ENCODE data around the gene CYP11A1.

Gene CYP11A1
- 0 reads per million in 3 donors for total RNA-seq

GRCh38 chr15:74367296-74367854 is at the start of gene CYP11A1:
Gene CYP11A1 (minus strand): TSS chr15:74367646. CDS start chr15:74367585, 61 bp downstream.
- no peaks in the 10 kb centered on the region for H3K36me3 ChIP-seq (ENCODE audit: control insufficient read depth, insufficient read depth, low read length)
- H3K27ac ChIP-seq (ENCODE audit: insufficient read depth, low read length, poor library complexity, severe bottlenecking): no peak within 1 kb of the TSS
- H3K4me1 ChIP-seq (ENCODE audit: control insufficient read depth, insufficient read depth, low read length, poor library complexity, severe bottlenecking): peaks cover 3% of the 10 kb centered on the region
- no peak for DNase-seq
- H3K27me3 ChIP-seq (replicated peaks; ENCODE audit: control insufficient read depth, insufficient read depth, low read length, poor library complexity, severe bottlenecking): peaks cover 29% of the 10 kb centered on the region
- no peak within 1 kb of the TSS for H3K4me3 ChIP-seq (ENCODE audit: insufficient read depth, low read depth, low read length, poor library complexity, severe bottlenecking)
- H3K9me3 ChIP-seq (ENCODE audit: control insufficient read depth, low read length): no peaks in the 10 kb centered on the region

DNA sequence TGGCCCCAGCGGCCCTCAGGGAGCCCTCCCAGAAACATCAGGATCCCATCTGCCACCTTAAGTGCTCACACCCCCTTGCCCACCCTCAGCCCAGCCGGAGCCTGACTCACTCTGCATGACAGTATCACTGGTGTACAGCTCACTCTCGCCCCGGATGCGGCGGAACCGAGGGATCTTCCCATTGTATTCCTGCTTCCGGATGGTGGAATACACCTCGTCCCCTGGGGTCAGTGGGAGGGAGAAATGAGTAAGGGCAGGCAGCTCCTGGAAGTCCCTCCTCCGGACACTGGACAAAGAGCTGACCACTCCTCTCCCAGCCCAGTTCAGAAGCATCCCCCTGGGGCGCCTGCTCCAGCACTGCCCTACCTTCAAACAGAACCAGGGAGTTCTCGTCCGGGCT is 49.8 kb upstream of the CYP11A1 start:
- DNase-seq: no peak
- H3K4me3 ChIP-seq (ENCODE audit: insufficient read depth, low read depth, low read length, poor library complexity, severe bottlenecking): no peak overlapping the region
- no peaks in the 10 kb centered on the region for H3K4me1 ChIP-seq (ENCODE audit: control insufficient read depth, insufficient read depth, low read length, poor library complexity, severe bottlenecking)
- no peaks in the 10 kb centered on the region for H3K9me3 ChIP-seq (ENCODE audit: control insufficient read depth, low read length)
- no peaks in the 10 kb centered on the region for H3K36me3 ChIP-seq (ENCODE audit: control insufficient read depth, insufficient read depth, low read length)
- no peaks in the 10 kb centered on the region for H3K27me3 ChIP-seq (replicated peaks; ENCODE audit: control insufficient read depth, insufficient read depth, low read length, poor library complexity, severe bottlenecking)
- no peak overlapping the region for H3K27ac ChIP-seq (ENCODE audit: insufficient read depth, low read length, poor library complexity, severe bottlenecking)

DNA sequence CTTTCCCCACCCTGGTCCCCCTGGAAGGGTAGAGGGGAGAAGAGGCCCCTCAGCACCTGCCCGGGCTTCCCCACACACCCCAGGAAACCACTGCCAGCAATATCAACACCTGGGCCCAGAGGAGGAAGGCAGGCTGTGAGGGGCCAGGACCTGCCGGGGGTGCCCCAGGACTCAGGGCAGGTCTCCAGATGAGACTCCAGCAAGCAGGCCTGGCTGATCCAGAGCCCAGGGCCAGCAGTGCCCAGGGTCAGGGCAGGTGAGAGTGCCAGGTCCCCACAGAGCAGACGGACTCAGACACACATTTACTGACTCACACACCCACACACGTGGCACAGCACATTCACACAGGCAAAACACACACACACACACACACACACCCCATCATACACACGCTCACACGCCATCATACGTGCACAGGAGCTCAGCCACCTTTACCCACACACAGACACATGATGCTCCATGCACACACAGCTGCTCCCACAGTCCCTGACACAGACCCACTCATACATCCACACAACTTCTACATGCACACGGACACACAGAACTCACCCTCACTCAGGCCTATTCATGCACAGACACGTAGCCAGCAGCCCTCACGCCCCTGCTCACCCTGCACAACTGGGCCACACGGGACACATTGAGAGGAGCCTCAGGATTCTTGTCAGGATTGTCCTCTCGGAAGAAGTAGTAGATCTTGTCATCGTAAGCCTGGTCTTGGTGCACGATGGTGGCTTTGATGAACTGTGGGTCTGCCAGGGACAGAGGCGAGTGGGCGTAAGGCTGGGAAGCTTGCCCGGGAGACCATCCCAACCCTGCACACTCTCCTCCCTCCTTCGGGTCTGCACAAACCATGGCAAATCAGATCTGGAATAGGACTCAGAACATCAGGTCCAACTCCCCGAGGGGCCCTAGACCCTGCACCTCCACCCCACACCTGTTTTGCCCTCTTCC is 48.8 kb upstream of the CYP11A1 start:
- no peaks in the 10 kb centered on the region for H3K27me3 ChIP-seq (replicated peaks; ENCODE audit: control insufficient read depth, insufficient read depth, low read length, poor library complexity, severe bottlenecking)
- no peaks in the 10 kb centered on the region for H3K9me3 ChIP-seq (ENCODE audit: control insufficient read depth, low read length)
- DNase-seq: no peak
- no peaks in the 10 kb centered on the region for H3K4me1 ChIP-seq (ENCODE audit: control insufficient read depth, insufficient read depth, low read length, poor library complexity, severe bottlenecking)
- H3K27ac ChIP-seq (ENCODE audit: insufficient read depth, low read length, poor library complexity, severe bottlenecking): no peak overlapping the region
- no peak overlapping the region for H3K4me3 ChIP-seq (ENCODE audit: insufficient read depth, low read depth, low read length, poor library complexity, severe bottlenecking)
- no peaks in the 10 kb centered on the region for H3K36me3 ChIP-seq (ENCODE audit: control insufficient read depth, insufficient read depth, low read length)

DNA sequence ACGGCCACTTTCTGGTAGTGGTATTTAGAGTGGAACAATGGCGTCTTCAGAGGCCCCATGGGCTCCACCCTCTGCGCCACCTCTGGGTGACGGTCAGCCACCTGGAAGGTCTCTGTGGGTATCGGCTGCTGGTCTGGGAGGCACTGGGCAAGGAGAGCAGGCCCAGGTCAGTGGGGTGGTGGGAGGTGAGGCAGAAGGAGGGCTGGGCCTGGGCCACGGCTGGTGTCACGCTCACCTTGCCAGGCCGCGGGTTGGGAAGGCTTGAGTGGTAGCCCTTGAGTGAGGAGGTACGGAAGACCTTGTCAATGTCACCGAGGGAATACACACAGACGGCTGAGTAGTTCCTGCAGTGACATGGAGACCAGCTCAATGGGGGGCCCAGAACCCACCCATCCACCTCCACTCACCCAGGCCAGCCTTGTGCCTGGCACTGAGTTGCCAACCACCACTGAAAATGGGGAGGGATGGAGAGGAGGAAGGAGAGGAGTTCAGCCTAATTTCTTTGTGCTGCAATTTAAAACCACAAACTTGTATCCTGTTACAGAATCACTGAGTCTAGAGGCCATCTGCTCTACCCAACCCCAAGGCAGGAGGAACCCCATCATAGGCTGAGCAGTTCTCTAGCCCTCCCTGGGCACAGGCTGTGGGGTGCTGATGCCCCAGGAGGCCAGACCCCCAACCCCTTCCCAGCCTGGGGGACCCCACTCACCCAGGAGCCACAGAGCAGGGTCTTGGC is 47.3 kb upstream of the CYP11A1 start:
- no peaks in the 10 kb centered on the region for H3K4me1 ChIP-seq (ENCODE audit: control insufficient read depth, insufficient read depth, low read length, poor library complexity, severe bottlenecking)
- H3K4me3 ChIP-seq (ENCODE audit: insufficient read depth, low read depth, low read length, poor library complexity, severe bottlenecking): no peak overlapping the region
- H3K27ac ChIP-seq (ENCODE audit: insufficient read depth, low read length, poor library complexity, severe bottlenecking): no peak overlapping the region
- no peaks in the 10 kb centered on the region for H3K9me3 ChIP-seq (ENCODE audit: control insufficient read depth, low read length)
- H3K36me3 ChIP-seq (ENCODE audit: control insufficient read depth, insufficient read depth, low read length): no peaks in the 10 kb centered on the region
- no peak for DNase-seq
- H3K27me3 ChIP-seq (replicated peaks; ENCODE audit: control insufficient read depth, insufficient read depth, low read length, poor library complexity, severe bottlenecking): no peaks in the 10 kb centered on the region

DNA sequence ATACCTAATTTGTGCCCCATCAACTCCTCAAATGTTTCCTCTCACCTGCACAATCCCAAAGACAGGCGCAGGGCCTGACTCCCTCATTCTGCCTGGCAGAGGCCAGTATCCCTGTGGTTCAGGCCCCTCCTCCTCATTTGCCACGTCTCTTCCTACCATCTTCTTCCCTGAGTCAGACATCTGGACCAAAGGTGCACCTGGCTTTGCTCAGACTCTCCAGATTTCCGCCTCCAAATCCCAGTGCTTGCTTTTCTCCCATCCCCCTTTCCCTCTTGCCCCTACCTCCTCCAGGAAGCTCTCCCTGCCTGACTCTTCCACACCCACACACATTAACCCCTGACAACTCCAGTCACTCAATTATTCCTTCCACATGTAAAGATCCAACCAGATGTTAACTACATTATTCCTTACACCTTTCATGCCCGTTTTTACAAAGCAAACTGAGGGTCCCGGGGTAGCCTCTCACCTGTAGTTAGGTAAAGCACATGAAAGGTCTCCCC is 46.7 kb upstream of the CYP11A1 start:
- no peak overlapping the region for H3K27ac ChIP-seq (ENCODE audit: insufficient read depth, low read length, poor library complexity, severe bottlenecking)
- no peak for DNase-seq
- H3K9me3 ChIP-seq (ENCODE audit: control insufficient read depth, low read length): no peaks in the 10 kb centered on the region
- no peak overlapping the region for H3K4me3 ChIP-seq (ENCODE audit: insufficient read depth, low read depth, low read length, poor library complexity, severe bottlenecking)
- H3K36me3 ChIP-seq (ENCODE audit: control insufficient read depth, insufficient read depth, low read length): no peaks in the 10 kb centered on the region
- H3K27me3 ChIP-seq (replicated peaks; ENCODE audit: control insufficient read depth, insufficient read depth, low read length, poor library complexity, severe bottlenecking): no peaks in the 10 kb centered on the region
- H3K4me1 ChIP-seq (ENCODE audit: control insufficient read depth, insufficient read depth, low read length, poor library complexity, severe bottlenecking): no peaks in the 10 kb centered on the region

DNA sequence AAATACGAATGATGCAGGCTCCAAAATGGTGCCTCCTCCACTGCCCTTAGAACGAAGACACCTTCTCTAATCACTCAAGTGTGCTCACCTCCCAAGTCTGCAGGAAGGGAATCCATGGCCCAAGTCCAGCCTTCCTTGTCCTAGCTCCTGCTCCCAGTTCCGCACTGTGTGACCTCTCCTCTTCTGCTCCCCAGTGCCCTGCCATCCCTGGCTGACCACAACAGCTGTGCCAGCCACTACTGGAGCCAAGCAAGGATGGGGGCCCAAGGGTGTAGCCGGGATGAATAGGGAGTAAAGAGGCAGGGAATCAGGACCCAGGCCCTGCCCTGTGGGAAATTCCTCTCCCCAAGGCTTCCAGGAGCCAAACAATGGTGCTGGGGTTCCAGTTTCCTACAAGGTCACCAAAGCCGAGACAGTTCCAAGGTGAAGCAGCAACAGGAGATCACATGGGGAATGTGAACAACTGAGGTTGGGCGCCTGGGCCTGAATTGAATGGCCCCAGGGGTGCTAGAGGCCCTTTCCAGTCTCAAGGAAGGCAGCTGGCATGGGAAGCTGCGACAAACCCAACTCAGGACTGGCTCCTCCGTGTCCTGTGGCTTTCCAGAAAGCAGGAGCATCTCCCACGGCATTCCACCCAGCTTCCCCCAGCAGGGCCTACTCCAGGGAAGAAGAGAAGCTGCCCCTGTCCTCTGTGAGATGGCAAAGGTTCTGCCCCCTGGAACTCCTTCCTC is 46.1 kb upstream of the CYP11A1 start:
- H3K4me1 ChIP-seq (ENCODE audit: control insufficient read depth, insufficient read depth, low read length, poor library complexity, severe bottlenecking): no peaks in the 10 kb centered on the region
- no peak overlapping the region for H3K27ac ChIP-seq (ENCODE audit: insufficient read depth, low read length, poor library complexity, severe bottlenecking)
- no peaks in the 10 kb centered on the region for H3K36me3 ChIP-seq (ENCODE audit: control insufficient read depth, insufficient read depth, low read length)
- no peaks in the 10 kb centered on the region for H3K9me3 ChIP-seq (ENCODE audit: control insufficient read depth, low read length)
- no peaks in the 10 kb centered on the region for H3K27me3 ChIP-seq (replicated peaks; ENCODE audit: control insufficient read depth, insufficient read depth, low read length, poor library complexity, severe bottlenecking)
- no peak for DNase-seq
- H3K4me3 ChIP-seq (ENCODE audit: insufficient read depth, low read depth, low read length, poor library complexity, severe bottlenecking): no peak overlapping the region

GRCh38 chr15:74412159-74412558 is 44.7 kb upstream of the CYP11A1 start:
- Histone ChIP-seq H3K36me3 (ENCODE audit: control insufficient read depth, insufficient read depth, low read length) (no peaks in the 10 kb centered on the region), H3K9me3 (ENCODE audit: control insufficient read depth, low read length) (no peaks in the 10 kb centered on the region), H3K4me1 (ENCODE audit: control insufficient read depth, insufficient read depth, low read length, poor library complexity, severe bottlenecking) (no peaks in the 10 kb centered on the region), H3K27ac (ENCODE audit: insufficient read depth, low read length, poor library complexity, severe bottlenecking) (no peak overlapping the region), H3K4me3 (ENCODE audit: insufficient read depth, low read depth, low read length, poor library complexity, severe bottlenecking) (no peak overlapping the region), H3K27me3 (replicated peaks; ENCODE audit: control insufficient read depth, insufficient read depth, low read length, poor library complexity, severe bottlenecking) (no peaks in the 10 kb centered on the region)
- DNase-seq: no peak

DNA sequence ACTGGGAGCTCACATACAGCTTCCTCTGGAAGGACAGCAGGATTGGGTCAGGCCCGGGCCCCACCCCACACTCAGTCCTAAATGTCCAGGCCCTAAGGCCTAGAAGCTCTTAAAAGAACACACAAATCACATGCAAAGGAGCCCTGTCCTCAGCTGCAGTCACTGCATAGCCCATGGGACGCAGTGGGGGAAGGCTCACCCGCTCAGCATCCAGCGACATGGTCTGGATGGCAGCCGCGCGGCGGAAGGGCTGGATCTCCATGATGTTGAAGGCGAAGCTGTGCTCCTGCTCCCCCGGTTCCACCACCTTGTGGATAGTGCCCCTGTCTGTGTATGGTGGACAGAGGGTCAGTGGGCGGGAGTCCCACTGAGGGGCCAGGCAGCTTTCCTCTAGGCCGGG is 44.2 kb upstream of the CYP11A1 start:
- Histone ChIP-seq H3K9me3 (ENCODE audit: control insufficient read depth, low read length) (no peaks in the 10 kb centered on the region), H3K36me3 (ENCODE audit: control insufficient read depth, insufficient read depth, low read length) (no peaks in the 10 kb centered on the region), H3K4me1 (ENCODE audit: control insufficient read depth, insufficient read depth, low read length, poor library complexity, severe bottlenecking) (no peaks in the 10 kb centered on the region), H3K27ac (ENCODE audit: insufficient read depth, low read length, poor library complexity, severe bottlenecking) (no peak overlapping the region), H3K4me3 (ENCODE audit: insufficient read depth, low read depth, low read length, poor library complexity, severe bottlenecking) (no peak overlapping the region), H3K27me3 (replicated peaks; ENCODE audit: control insufficient read depth, insufficient read depth, low read length, poor library complexity, severe bottlenecking) (no peaks in the 10 kb centered on the region)
- DNase-seq: no peak

GRCh38 chr15:74410502-74410901 is 43.1 kb upstream of the CYP11A1 start:
- Histone ChIP-seq H3K4me1 (ENCODE audit: control insufficient read depth, insufficient read depth, low read length, poor library complexity, severe bottlenecking) (no peaks in the 10 kb centered on the region), H3K4me3 (ENCODE audit: insufficient read depth, low read depth, low read length, poor library complexity, severe bottlenecking) (no peak overlapping the region), H3K27me3 (replicated peaks; ENCODE audit: control insufficient read depth, insufficient read depth, low read length, poor library complexity, severe bottlenecking) (no peaks in the 10 kb centered on the region), H3K27ac (ENCODE audit: insufficient read depth, low read length, poor library complexity, severe bottlenecking) (no peak overlapping the region), H3K9me3 (ENCODE audit: control insufficient read depth, low read length) (no peaks in the 10 kb centered on the region), H3K36me3 (ENCODE audit: control insufficient read depth, insufficient read depth, low read length) (no peaks in the 10 kb centered on the region)
- no peak for DNase-seq
